Gastroesophageal sphincter (tissue), 4 donors: ENCODE measurements around the gene KIAA1958. TPM values are rescaled to one million over a fixed set of nuclear protein-coding genes. Genes with fewer than 3 reads are reported as not detected.

ENCODE experiments used
- ATAC-seq: fragments of 150-250 bp; one replicate; pipeline ENCODE4 v1.9.1; 2016; ENCODE audit warnings: mild to moderate bottlenecking, moderate library complexity
- H3K27ac ChIP-seq, 4 donors: fragments of 200-600 bp; sonication (generic) in 3 of 4; 1 replicate in 3 of 4; 2 replicates in 1 of 4; pipeline ENCODE4 v1.5.1; 2016 to 2019
- H3K27me3 ChIP-seq: fragments of 200-600 bp; sonication (generic); one replicate; pipeline ENCODE4 v1.5.1; 2019
- H3K36me3 ChIP-seq, 2 donors: fragments of 200-600 bp; sonication (generic); one replicate each; pipeline ENCODE4 v1.5.1; 2019; ENCODE audit warnings: control low read depth in 1 of 2
- H3K4me1 ChIP-seq, 3 donors: fragments of 200-600 bp; sonication (generic); 1 replicate in 2 of 3; 2 replicates in 1 of 3; pipeline ENCODE4 v1.5.1; 2016 to 2019; ENCODE audit warnings: control low read depth in 2 of 3
- H3K4me3 ChIP-seq, 2 donors: fragments of 200-600 bp; sonication (generic); one replicate each; pipeline ENCODE4 v1.5.1; 2019; ENCODE audit warnings: mild to moderate bottlenecking in 1 of 2, moderate library complexity in 1 of 2
- H3K9me3 ChIP-seq, 3 donors: fragments of 200-600 bp; sonication (generic); one replicate each; pipeline ENCODE4 v1.5.1; 2017 to 2019; ENCODE audit warnings: control low read depth in 2 of 3
- CTCF ChIP-seq, 4 experiments: fragments of 200-600 bp in 2 of 4; fragments of 450-650 bp in 2 of 4; sonication (generic) in 1 of 4; IDR thresholded peaks; one replicate each; pipeline ENCODE4 v1.5.1; 2017 to 2019; ENCODE audit warnings: antibody characterized with exemption in 4 of 4, mild to moderate bottlenecking in 2 of 4, moderate library complexity in 2 of 4
- EP300 ChIP-seq: sonication (generic); formaldehyde crosslinking; IDR thresholded peaks from one replicate; pipeline ENCODE4 v1.6.1; 2017; ENCODE audit warnings: antibody characterized with exemption, mild to moderate bottlenecking
- POLR2A ChIP-seq, 2 donors: fragments of 450-650 bp; IDR thresholded peaks; one replicate each; pipeline ENCODE4 v1.6.1; 2017; ENCODE audit warnings: antibody characterized with exemption in 2 of 2, mild to moderate bottlenecking in 2 of 2, moderate library complexity in 1 of 2
- POLR2AphosphoS5 ChIP-seq: sonication (generic); formaldehyde crosslinking; IDR thresholded peaks from one replicate; pipeline ENCODE4 v1.6.1; 2017; ENCODE audit warnings: antibody characterized with exemption
- WGBS, 2 donors: methylation state at CpG; one replicate each; pipeline ENCODE4 v1.1.5; 2018; ENCODE audit warnings: low coverage in 1 of 2; 5-methylcytosine and 5-hydroxymethylcytosine counted together
- total RNA-seq, 4 donors: library from RNA; depleted of rRNA; stranded (reverse); fragments of >200 nt; gene quantifications; one replicate each; pipeline ENCODE4 v1.1.0, GENCODE V29; 2016

Gene KIAA1958
- total RNA-seq, 4 donors from 2014 or later: 3.5 to 8.4 (median 3.9) TPM

DNA sequence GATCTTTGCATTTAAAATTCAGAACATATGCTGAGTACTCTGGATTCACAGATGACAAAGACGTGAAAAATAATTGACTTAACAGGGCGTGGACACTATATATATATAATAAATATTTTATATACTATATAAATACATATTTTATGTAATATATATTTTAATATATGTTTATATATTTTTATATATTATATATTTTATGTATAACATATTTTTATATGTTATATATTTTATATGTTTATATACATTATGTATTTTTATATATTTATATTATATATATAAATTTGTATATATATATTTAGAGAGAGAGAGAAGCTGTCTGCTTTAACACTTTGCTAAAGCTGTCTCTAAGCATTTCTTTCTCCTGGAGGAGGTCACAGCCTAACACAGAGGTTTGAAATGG, 118.2 kb downstream of the KIAA1958 start:
- Histone ChIP-seq H3K9me3 (no peaks in the 10 kb centered on the region), H3K36me3 (no peaks in the 10 kb centered on the region), H3K27me3 (no peaks in the 10 kb centered on the region), H3K4me1 (peaks cover 0 to 3% (median 0%) of the 10 kb centered on the region in 3 donors), H3K4me3 (no peak overlapping the region), H3K27ac (no peak overlapping the region)
- 98 to 100% methylated on average over 2 of the region's 2 CpGs for WGBS, 2 donors
- ATAC-seq: no peak
- TF ChIP-seq POLR2AphosphoS5 (no peak), EP300 (no peak), POLR2A (IDR thresholded peaks at IDR 0.05) (no peak), CTCF (IDR thresholded peaks at IDR 0.05) (no peak)

GRCh38 chr9:112605518-112605917, 118.9 kb downstream of the KIAA1958 start:
- TF ChIP-seq EP300 (no peak), POLR2A (IDR thresholded peaks at IDR 0.05) (no peak), CTCF (IDR thresholded peaks at IDR 0.05) (no peak), POLR2AphosphoS5 (no peak)
- Histone ChIP-seq H3K27ac (no peak overlapping the region), H3K27me3 (no peaks in the 10 kb centered on the region), H3K4me1 (no peaks in the 10 kb centered on the region), H3K36me3 (no peaks in the 10 kb centered on the region), H3K9me3 (no peaks in the 10 kb centered on the region), H3K4me3 (no peak overlapping the region)
- WGBS, 2 donors: 100% methylated on average over 1 of the region's 1 CpG
- no peak for ATAC-seq

GRCh38 chr9:112605963-112606699, 119.5 kb downstream of the KIAA1958 start:
- 100% methylated on average over 1 to 2 of the region's 2 CpGs for WGBS, 2 donors
- H3K36me3 ChIP-seq: no peaks in the 10 kb centered on the region
- H3K4me3 ChIP-seq: no peak overlapping the region
- no peak overlapping the region for H3K27ac ChIP-seq
- H3K27me3 ChIP-seq: no peaks in the 10 kb centered on the region
- TF ChIP-seq POLR2A (IDR thresholded peaks at IDR 0.05) (no peak), EP300 (no peak), CTCF (IDR thresholded peaks at IDR 0.05) (no peak), POLR2AphosphoS5 (no peak)
- H3K9me3 ChIP-seq: no peaks in the 10 kb centered on the region
- ATAC-seq: no peak
- no peaks in the 10 kb centered on the region for H3K4me1 ChIP-seq

DNA sequence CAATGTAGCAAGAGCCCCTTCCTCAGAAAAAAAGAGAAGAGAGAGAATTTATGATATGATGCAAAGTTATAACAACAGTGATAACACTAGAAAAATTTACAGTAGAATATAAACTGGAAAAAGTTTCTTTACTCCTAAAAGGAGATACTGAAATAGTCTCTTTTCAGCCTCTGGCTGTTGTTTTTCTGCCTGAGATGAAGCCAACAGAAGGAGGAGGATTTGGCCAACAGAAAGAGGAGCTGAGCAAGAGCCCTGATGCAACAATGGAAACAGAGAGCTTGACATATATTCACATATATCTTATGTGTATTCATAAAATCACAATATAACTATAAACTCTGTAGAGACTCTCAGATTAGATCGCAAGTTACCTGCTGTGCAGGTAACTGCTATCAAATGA, 122.2 kb downstream of the KIAA1958 start:
- 90 to 93% methylated on average over 1 of the region's 1 CpG for WGBS, 2 donors
- ATAC-seq: no peak
- TF ChIP-seq POLR2A (IDR thresholded peaks at IDR 0.05) (no peak), CTCF (IDR thresholded peaks at IDR 0.05) (no peak), POLR2AphosphoS5 (no peak), EP300 (no peak)

GRCh38 chr9:112615584-112616266, 129.1 kb downstream of the KIAA1958 start:
- no peak for ATAC-seq
- TF ChIP-seq POLR2AphosphoS5: no peak
- TF ChIP-seq POLR2A (IDR thresholded peaks at IDR 0.05): no peak
- no peak for TF ChIP-seq CTCF (IDR thresholded peaks at IDR 0.05)
- no peak for TF ChIP-seq EP300
- 25 to 40% methylated on average over 2 of the region's 2 CpGs for WGBS, 2 donors
- Histone ChIP-seq H3K27me3 (no peaks in the 10 kb centered on the region), H3K27ac (no peak overlapping the region), H3K4me3 (no peak overlapping the region), H3K4me1 (no peaks in the 10 kb centered on the region), H3K36me3 (no peaks in the 10 kb centered on the region), H3K9me3 (no peaks in the 10 kb centered on the region)

More for the DNA sequence above, 122.2 kb downstream of the KIAA1958 start:
- Histone ChIP-seq H3K4me1 (no peaks in the 10 kb centered on the region), H3K36me3 (no peaks in the 10 kb centered on the region), H3K9me3 (no peaks in the 10 kb centered on the region), H3K27me3 (no peaks in the 10 kb centered on the region), H3K4me3 (no peak overlapping the region), H3K27ac (no peak overlapping the region)
